Esophagus squamous epithelium (tissue), 5 donors: Measurements from ENCODE around the gene GEMIN5. TPM values are rescaled to one million over a fixed set of nuclear protein-coding genes. Genes with fewer than 3 reads are reported as not detected.

ENCODE experiments used
- DNase-seq: peaks from one replicate; lab custom pipeline; 2025; lab: John Stamatoyannopoulos, UW
- H3K27ac ChIP-seq, 4 donors: fragments of 200-600 bp; sonication (generic); one replicate each; pipeline ENCODE4 v1.5.1; 2016 to 2019; ENCODE audit warnings: mild to moderate bottlenecking in 1 of 4
- H3K27me3 ChIP-seq, 4 donors: fragments of 200-600 bp; sonication (generic); 1 replicate in 3 of 4; 2 replicates in 1 of 4; pipeline versions ENCODE4 v1.5.1 to v1.6.0; 2017 to 2021; ENCODE audit warnings: antibody characterized with exemption in 1 of 4
- H3K36me3 ChIP-seq, 3 donors: fragments of 200-600 bp; sonication (generic); one replicate each; pipeline ENCODE4 v1.5.1; 2016 to 2019
- H3K4me1 ChIP-seq, 3 donors: fragments of 200-600 bp; sonication (generic); one replicate each; pipeline ENCODE4 v1.5.1; 2017 to 2019
- H3K4me3 ChIP-seq, 4 donors: fragments of 200-600 bp; sonication (generic); 1 replicate in 3 of 4; 2 replicates in 1 of 4; pipeline ENCODE4 v1.5.1; 2016 to 2019; ENCODE audit warnings: mild to moderate bottlenecking in 2 of 4, moderate library complexity in 1 of 4
- H3K9me3 ChIP-seq, 3 donors: fragments of 200-600 bp; sonication (generic); one replicate each; pipeline ENCODE4 v1.5.1; 2016 to 2019
- CTCF ChIP-seq, 6 experiments: fragments of 450-650 bp in 4 of 6; fragments of 200-600 bp in 2 of 6; sonication (generic) in 2 of 6; IDR thresholded peaks; one replicate each; pipeline ENCODE4 v1.5.1; 2016 to 2019; ENCODE audit warnings: antibody characterized with exemption in 6 of 6, mild to moderate bottlenecking in 4 of 6, moderate library complexity in 4 of 6
- POLR2A ChIP-seq, 4 donors: fragments of 450-650 bp; IDR thresholded peaks; one replicate each; pipeline ENCODE4 v1.6.1; 2017; ENCODE audit warnings: antibody characterized with exemption in 4 of 4, mild to moderate bottlenecking in 4 of 4, moderate library complexity in 3 of 4
- WGBS, 2 donors: methylation state at CpG; one replicate each; pipeline ENCODE4 v1.1.5; 2018; 5-methylcytosine and 5-hydroxymethylcytosine counted together
- intact Hi-C: fragments of 100-400 bp; cut with DNase I; formaldehyde crosslinking; loops from one replicate; pipeline ENCODE4 v1.15.0; 2022
- total RNA-seq, 4 donors: library from RNA; depleted of rRNA; stranded (reverse); fragments of >200 nt; gene quantifications; one replicate each; pipeline ENCODE4 v1.1.0, GENCODE V29; 2016
- donor health status: DM: yes; HTN: yes; CAD: no.

GEMIN5 gene
- total RNA-seq, 4 donors from 2014 or later = 10.1 to 18.1 (median 13.2) TPM

- H3K4me3 ChIP-seq = no peak overlapping the region
- no peak for DNase-seq
- H3K27me3 ChIP-seq = no peaks in the 10 kb centered on the region
Observed at GRCh38 chr5:154868702-154869101, 69.3 kb downstream of the GEMIN5 start.

GRCh38 chr5:154866841-154867240, 71.2 kb downstream of the GEMIN5 start:
- Histone ChIP-seq H3K36me3 (peaks cover 0 to 92% (median 16%) of the 10 kb centered on the region in 3 donors), H3K27ac (no peak overlapping the region), H3K4me3 (no peak overlapping the region), H3K4me1 (peaks cover 0 to 32% (median 10%) of the 10 kb centered on the region in 3 donors), H3K9me3 (no peaks in the 10 kb centered on the region), H3K27me3 (no peaks in the 10 kb centered on the region)
- DNase-seq = no peak
- WGBS, 2 donors = 66 to 75% methylated on average over 1 to 2 of the region's 2 CpGs
- intact Hi-C loops = no loop called here
- TF ChIP-seq CTCF (IDR thresholded peaks at IDR 0.05) (no peak), POLR2A (IDR thresholded peaks at IDR 0.05) (no peak)

More at GRCh38 chr5:154868702-154869101, 69.3 kb downstream of the GEMIN5 start:
- Histone ChIP-seq H3K36me3 (peaks cover 12 to 94% (median 29%) of the 10 kb centered on the region in 3 donors), H3K4me1 (peaks cover 0 to 15% (median 0%) of the 10 kb centered on the region in 3 donors), H3K27ac (no peak overlapping the region), H3K9me3 (no peaks in the 10 kb centered on the region)
- WGBS, 2 donors = 86 to 91% methylated on average over 5 of the region's 5 CpGs
- intact Hi-C loops = no loop called here
- peak in 1 of 6 experiments; percentile 12 for TF ChIP-seq CTCF (IDR thresholded peaks at IDR 0.05)
- no peak for TF ChIP-seq POLR2A (IDR thresholded peaks at IDR 0.05)

- no peak overlapping the region for H3K27ac ChIP-seq
- intact Hi-C loops = no loop called here
- 54 to 61% methylated on average over 5 of the region's 5 CpGs for WGBS, 2 donors
Observed at GRCh38 chr5:154865466-154866184, 72.4 kb downstream of the GEMIN5 start.

DNA sequence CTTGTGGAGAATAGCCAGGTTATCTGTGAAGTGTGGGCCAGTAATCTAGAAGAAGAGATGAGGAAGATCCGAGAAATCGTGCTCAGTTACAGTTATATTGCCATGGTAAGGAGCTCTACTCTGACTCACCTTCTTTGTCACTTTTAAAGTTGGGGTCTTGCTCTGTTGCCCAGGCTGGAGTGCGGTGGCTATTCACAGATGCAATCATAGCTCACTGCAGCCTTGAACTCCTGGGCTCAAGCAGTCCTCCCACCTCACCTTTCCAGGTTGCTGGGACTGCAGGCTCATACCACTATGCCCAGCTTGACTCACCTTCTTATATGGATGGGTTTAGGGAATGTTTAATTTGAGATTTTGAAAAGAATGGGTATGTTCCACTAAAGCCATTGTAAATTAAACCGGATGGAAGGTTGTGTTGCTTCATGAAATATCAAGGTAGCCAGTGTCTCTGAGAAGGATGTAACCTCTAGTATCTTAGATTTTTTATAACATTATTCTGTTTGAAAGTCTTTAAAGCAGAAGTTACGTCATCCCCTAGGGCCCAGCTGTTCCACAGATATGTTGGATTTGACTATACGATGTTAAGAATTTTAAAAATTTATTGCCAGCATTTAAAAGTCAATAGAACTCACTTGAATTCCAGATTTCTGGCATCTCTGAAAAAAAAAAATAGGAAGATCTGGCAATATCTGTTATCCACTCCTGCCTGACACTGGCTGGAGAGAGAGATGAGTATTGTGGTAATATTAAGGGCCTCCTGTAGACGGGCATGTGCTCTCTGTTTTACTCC, 74.5 kb downstream of the GEMIN5 start:
- Histone ChIP-seq H3K36me3 (peaks cover 0 to 69% (median 10%) of the 10 kb centered on the region in 3 donors), H3K4me3 (no peak overlapping the region), H3K27me3 (no peaks in the 10 kb centered on the region), H3K27ac (no peak overlapping the region), H3K9me3 (no peaks in the 10 kb centered on the region), H3K4me1 (peaks cover 0 to 59% (median 33%) of the 10 kb centered on the region in 3 donors)
- WGBS, 2 donors = 85 to 89% methylated on average over 7 of the region's 7 CpGs
- intact Hi-C loops = no loop called here
- DNase-seq = no peak
- TF ChIP-seq POLR2A (IDR thresholded peaks at IDR 0.05) (no peak), CTCF (IDR thresholded peaks at IDR 0.05) (no peak)

More at GRCh38 chr5:154865466-154866184, 72.4 kb downstream of the GEMIN5 start:
- H3K27me3 ChIP-seq = no peaks in the 10 kb centered on the region
- H3K36me3 ChIP-seq = peaks cover 0 to 85% (median 12%) of the 10 kb centered on the region in 3 donors
- DNase-seq = no peak
- TF ChIP-seq CTCF (IDR thresholded peaks at IDR 0.05) (no peak), POLR2A (IDR thresholded peaks at IDR 0.05) (no peak)
- H3K4me3 ChIP-seq = no peak overlapping the region
- H3K9me3 ChIP-seq = no peaks in the 10 kb centered on the region
- H3K4me1 ChIP-seq = peaks cover 0 to 44% (median 22%) of the 10 kb centered on the region in 3 donors

DNA sequence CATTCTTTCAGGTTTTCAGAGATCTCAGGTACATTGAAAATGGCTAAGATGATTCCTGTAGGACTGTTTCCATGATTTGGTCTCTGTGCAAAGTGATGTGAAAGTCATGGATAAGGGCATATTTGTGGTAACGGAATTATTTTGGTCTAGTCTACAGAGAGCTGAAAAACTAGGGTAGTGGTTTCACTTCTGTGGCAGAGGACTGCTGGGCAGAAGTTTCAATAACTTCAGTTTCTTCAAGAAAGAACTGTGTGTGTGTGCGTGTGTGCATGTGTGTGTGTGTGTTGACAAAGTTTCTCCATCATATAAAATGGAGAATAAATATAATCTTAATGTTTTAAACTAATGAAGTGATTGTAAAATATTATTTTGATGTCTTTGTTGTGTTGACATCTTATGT, 75.2 kb downstream of the GEMIN5 start:
- no peak for DNase-seq
- intact Hi-C loops = no loop called here
- Histone ChIP-seq H3K27ac (no peak overlapping the region), H3K4me3 (no peak overlapping the region), H3K4me1 (peaks cover 0 to 56% (median 33%) of the 10 kb centered on the region in 3 donors), H3K36me3 (peaks cover 0 to 62% (median 10%) of the 10 kb centered on the region in 3 donors), H3K9me3 (no peaks in the 10 kb centered on the region), H3K27me3 (no peaks in the 10 kb centered on the region)
- 65 to 79% methylated on average over 2 of the region's 2 CpGs for WGBS, 2 donors
- TF ChIP-seq POLR2A (IDR thresholded peaks at IDR 0.05) (no peak), CTCF (IDR thresholded peaks at IDR 0.05) (no peak)
